ENCODE results near the gene XPC.

XPC gene

GRCh38 chr3:14213066-14213774 is 34.8 kb upstream of the XPC start:
- H3K4me3 ChIP-seq (ENCODE audit: control insufficient read depth, low read depth, low read length) = no peak overlapping the region
- DNase-seq (ENCODE audit: low read depth) = no peak
- no peak for TF ChIP-seq CTCF (conservative IDR thresholded peaks at IDR 0.05; ENCODE audit: control insufficient read depth, insufficient read depth, low read depth, low read length)

GRCh38 chr3:14212032-14212431 is 33.6 kb upstream of the XPC start:
- no peak for TF ChIP-seq CTCF (conservative IDR thresholded peaks at IDR 0.05; ENCODE audit: control insufficient read depth, insufficient read depth, low read depth, low read length)
- DNase-seq (ENCODE audit: low read depth) = no peak

GRCh38 chr3:14211621-14212020 is 33.2 kb upstream of the XPC start:
- no peak for DNase-seq (ENCODE audit: low read depth)
- TF ChIP-seq CTCF (conservative IDR thresholded peaks at IDR 0.05; ENCODE audit: control insufficient read depth, insufficient read depth, low read depth, low read length) = no peak
- no peak overlapping the region for H3K4me3 ChIP-seq (ENCODE audit: control insufficient read depth, low read depth, low read length)

More at GRCh38 chr3:14212032-14212431, 33.6 kb upstream of the XPC start:
- H3K4me3 ChIP-seq (ENCODE audit: control insufficient read depth, low read depth, low read length) = no peak overlapping the region

DNA sequence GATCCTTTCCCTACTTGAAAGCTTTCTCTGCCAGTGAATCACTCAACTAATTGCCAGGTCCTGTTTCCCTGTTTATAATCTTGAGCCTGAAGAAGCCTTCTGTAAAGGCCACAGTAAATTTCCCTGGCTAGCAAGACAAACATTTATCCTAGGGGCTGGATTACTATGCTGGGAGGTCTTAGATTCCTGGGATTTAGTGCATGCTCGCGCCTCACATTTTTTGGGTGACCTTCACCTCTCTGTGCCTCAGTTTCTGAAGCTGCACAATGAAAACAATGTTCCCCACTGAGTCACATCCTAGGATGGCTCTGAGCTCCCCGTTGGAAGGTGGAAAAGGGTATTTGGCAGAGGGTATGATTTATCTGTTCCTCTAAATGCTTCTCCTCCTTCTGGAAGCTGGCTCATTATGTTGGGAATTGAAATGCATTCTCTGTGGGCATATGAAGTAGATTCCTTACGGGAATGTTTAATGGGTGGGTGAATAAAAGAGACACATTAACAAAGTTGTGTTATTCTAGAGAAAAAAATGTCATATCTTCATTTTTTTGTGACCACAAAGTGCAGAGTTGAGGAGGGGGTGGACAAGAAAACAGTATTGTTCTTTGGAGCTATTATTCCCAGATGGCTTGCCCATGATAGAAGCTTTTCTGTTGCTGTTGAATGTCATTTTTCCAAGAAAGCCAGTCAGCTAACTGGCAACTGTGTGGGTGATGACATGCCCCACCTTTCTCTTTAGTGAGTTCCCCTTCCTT is 32.6 kb upstream of the XPC start:
- DNase-seq (ENCODE audit: low read depth) = peak; percentile 79
- H3K4me3 ChIP-seq (ENCODE audit: control insufficient read depth, low read depth, low read length) = no peak overlapping the region
- TF ChIP-seq CTCF (conservative IDR thresholded peaks at IDR 0.05; ENCODE audit: control insufficient read depth, insufficient read depth, low read depth, low read length) = no peak

DNA sequence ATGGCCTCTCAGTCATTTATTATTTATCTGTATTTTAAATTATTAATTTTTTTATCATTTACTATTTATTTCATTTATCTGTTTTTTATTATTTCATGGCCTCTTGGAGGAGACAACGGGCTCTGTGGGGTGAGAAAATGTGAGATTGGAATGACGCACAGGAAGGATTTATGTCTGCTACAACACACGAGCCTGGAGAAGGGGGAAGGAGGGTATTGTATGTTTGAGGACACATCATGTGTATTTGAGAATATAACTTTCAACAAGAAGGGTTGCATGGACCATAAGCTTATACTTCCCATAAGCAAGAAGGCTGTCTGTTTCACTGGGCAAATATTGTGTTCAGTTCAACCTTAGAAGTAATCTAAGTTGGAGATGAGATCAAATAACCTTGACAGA is 31.9 kb upstream of the XPC start:
- H3K4me3 ChIP-seq (ENCODE audit: control insufficient read depth, low read depth, low read length) = no peak overlapping the region
- no peak for TF ChIP-seq CTCF (conservative IDR thresholded peaks at IDR 0.05; ENCODE audit: control insufficient read depth, insufficient read depth, low read depth, low read length)
- no peak for DNase-seq (ENCODE audit: low read depth)

- DNase-seq (ENCODE audit: low read depth) = peak; percentile 31
- no peak for TF ChIP-seq CTCF (conservative IDR thresholded peaks at IDR 0.05; ENCODE audit: control insufficient read depth, insufficient read depth, low read depth, low read length)
Observed at GRCh38 chr3:14209581-14210289, 31.3 kb upstream of the XPC start.

More at GRCh38 chr3:14209581-14210289, 31.3 kb upstream of the XPC start:
- H3K4me3 ChIP-seq (ENCODE audit: control insufficient read depth, low read depth, low read length) = no peak overlapping the region

Measured in fibroblast of mammary gland (primary cell).